Liver (tissue), 3 donors: ENCODE data around the gene PELO.

Experiments
- CTCF ChIP-seq: fragments of 150-350 bp; IDR thresholded peaks from 2 replicates; pipeline ENCODE4 v1.5.1; 2017; ENCODE audit warnings: improper control_type of control experiment, low read depth, low read length; ENCODE audit not compliant: missing input control
- EGR1 ChIP-seq, 2 donors: IDR thresholded peaks; 2 replicates each; pipeline ENCODE4 v1.6.1; 2016 to 2018; ENCODE audit warnings: antibody characterized with exemption in 2 of 2, low read depth in 2 of 2
- FOXA1 ChIP-seq: IDR thresholded peaks from 2 replicates; pipeline ENCODE4 v1.6.1; 2016; ENCODE audit warnings: antibody characterized with exemption
- GABPA ChIP-seq, 2 donors: IDR thresholded peaks in 1 of 2; conservative IDR thresholded peaks in 1 of 2; 2 replicates each; pipeline ENCODE4 v1.6.1; 2016; ENCODE audit warnings: antibody characterized with exemption in 2 of 2, mild to moderate bottlenecking in 1 of 2, moderate library complexity in 1 of 2
- HNF4G ChIP-seq: IDR thresholded peaks from 2 replicates; pipeline ENCODE4 v1.6.1; 2016; ENCODE audit warnings: antibody characterized with exemption
- MAX ChIP-seq: IDR thresholded peaks from 2 replicates; pipeline ENCODE4 v1.6.1; 2016; ENCODE audit warnings: antibody characterized with exemption
- RAD21 ChIP-seq, 2 donors: IDR thresholded peaks; 2 replicates each; pipeline ENCODE4 v1.6.1; 2016; ENCODE audit warnings: antibody characterized with exemption in 2 of 2, mild to moderate bottlenecking in 2 of 2
- REST ChIP-seq: IDR thresholded peaks from 2 replicates; pipeline ENCODE4 v1.6.1; 2016; ENCODE audit warnings: antibody characterized with exemption, mild to moderate bottlenecking
- RXRA ChIP-seq, 2 donors: IDR thresholded peaks; 2 replicates each; pipeline ENCODE4 v1.6.1; 2017 to 2018; ENCODE audit warnings: antibody characterized with exemption in 2 of 2, mild to moderate bottlenecking in 1 of 2
- SP1 ChIP-seq: IDR thresholded peaks from 2 replicates; pipeline ENCODE4 v1.6.1; 2018; ENCODE audit warnings: antibody characterized with exemption, mild to moderate bottlenecking
- TAF1 ChIP-seq: conservative IDR thresholded peaks from 2 replicates; pipeline ENCODE4 v1.6.1; 2016; ENCODE audit warnings: antibody characterized with exemption, mild to moderate bottlenecking
- YY1 ChIP-seq: IDR thresholded peaks from 2 replicates; pipeline ENCODE4 v1.6.1; 2016; ENCODE audit warnings: antibody characterized with exemption, mild to moderate bottlenecking
- ZBTB33 ChIP-seq: IDR thresholded peaks from 2 replicates; pipeline ENCODE4 v1.6.1; 2016; ENCODE audit warnings: antibody characterized with exemption
- donor health status: healthy.
- donor health status: healthy.

GRCh38 chr5:52796516-52797103 lies 8.9 kb downstream of the PELO start:
- TF ChIP-seq FOXA1 (no peak), CTCF (no peak), YY1 (no peak), SP1 (no peak), TAF1 (no peak), REST (no peak), RXRA (IDR thresholded peaks at IDR 0.05) (no peak), ZBTB33 (no peak), RAD21 (IDR thresholded peaks at IDR 0.05) (no peak), HNF4G (no peak), EGR1 (IDR thresholded peaks at IDR 0.05; ENCODE audit: low read depth in 2 of 2) (no peak), MAX (no peak), GABPA (IDR thresholded peaks at IDR 0.05 in 1 of 2, conservative IDR thresholded peaks at IDR 0.05 in 1 of 2) (no peak)
